SK-MEL-5 (cell line): ENCODE measurements around the gene SLC7A9. TPM values are rescaled to one million over a fixed set of nuclear protein-coding genes. Genes with fewer than 3 reads are reported as not detected.
"Not testable (repeated sequence)": the region's sequence is repeated elsewhere in the genome, so short reads cannot be mapped to it uniquely, and the experiment has no call there.

Experiments
- DNase-seq: peaks from one replicate; pipeline ENCODE4 v3.0.0-alpha.2; 2016; ENCODE audit warnings: low read depth, low spot score
- in situ Hi-C: cut with HindIII; loops from 2 replicates; pipeline ENCODE4 v1.10.0; 2016; ENCODE audit warnings: low sequenced_read_pairs, high pct_unique_total_duplicates, low pct_unique_long_range_greater_than_20kb
- total RNA-seq: library from RNA; depleted of rRNA; stranded (reverse); fragments of >200 nt; shearing (Covaris generic); gene quantifications from 2 replicates; pipeline ENCODE4 v1.2.3, GENCODE V29; 2014

The SLC7A9 gene
- total RNA-seq, 1 experiment from 2014 or later = 0.18 TPM

DNA sequence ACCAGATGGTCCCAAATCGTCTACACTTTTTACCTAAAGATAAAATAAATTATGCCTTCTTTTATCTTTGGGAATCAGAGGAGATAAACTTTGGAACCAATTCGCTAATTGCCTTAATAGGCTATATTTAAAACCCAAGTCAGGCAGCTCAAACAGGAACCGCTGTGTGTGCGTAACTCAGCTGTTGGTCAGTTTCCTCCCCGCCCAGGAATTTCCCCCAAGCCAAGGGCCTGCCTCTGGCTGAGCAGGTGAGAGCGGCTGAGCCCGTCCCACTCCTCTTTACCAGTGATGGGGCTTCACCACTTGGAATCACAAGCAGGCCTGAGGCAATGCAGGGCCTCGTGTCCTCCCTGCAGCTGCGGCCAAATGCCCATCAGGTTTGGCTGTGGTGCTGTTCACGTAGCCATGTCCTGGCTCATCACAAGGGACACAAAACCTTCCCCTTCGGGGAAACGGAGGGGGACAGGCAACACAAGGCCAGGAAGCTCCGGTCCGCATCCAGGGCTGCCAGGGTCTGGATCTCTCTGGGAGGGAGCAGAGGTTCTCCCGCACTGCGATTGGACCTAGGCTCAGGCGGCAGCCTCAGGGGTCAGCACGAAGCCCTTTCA lies 503 bp upstream of the SLC7A9 start:
- in situ Hi-C loops = no loop called here
- DNase-seq = no peak

DNA sequence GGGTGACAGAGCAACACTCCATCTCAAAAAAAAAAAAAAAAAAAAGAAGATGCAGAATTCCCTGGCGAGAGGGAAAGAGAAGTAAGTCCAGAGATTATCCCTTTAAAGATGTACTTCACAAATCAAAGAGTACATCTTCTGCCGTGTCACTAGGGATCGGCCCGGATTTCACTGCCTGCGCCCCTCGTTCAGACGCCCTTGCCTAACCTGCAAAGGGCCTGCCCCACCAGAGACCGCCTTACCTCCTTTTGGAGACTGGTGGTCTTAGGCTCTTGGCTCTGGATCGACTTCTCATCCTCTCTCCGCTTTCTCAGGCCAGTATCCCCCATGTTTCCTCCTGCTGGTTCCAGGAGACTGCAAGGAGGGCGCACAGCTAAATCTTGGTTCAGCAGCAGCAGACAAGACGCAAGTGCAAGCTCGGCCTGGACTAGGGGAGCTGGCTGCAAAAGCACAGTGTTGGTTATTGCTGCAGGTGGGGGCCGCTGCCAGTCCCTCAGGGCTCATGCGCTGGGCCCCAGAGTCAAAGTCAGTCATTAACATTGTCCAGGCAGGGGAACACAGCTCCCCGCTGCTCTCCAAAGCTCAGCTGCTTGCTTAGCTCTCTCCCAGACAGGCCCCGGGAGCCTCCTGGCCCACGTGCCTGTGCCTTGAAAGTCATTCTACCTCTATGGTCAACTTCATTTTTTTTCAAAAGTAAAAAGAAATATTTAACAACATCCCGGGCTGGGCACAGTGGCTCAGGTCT lies 1.2 kb downstream of the SLC7A9 start:
- no peak for DNase-seq
- in situ Hi-C loops = no loop called here

DNA sequence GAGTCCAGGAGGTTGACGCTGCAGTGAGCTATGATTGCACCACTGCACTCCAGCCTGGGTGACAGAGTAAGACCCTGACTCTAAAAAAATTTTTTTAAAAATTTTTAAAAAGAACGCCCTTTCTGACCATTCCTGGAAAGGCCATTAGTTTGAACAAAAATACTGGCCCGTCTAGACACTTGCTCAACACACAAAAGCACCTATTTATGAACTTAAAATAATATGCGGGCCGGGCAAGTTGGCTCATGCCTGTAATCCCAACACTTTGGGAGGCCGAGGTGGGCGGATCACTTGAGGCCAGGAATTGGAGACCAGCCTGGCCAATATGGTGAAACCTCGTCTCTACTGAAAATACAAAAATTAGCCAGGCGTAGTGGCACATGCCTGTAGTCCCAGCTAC lies 2.1 kb downstream of the SLC7A9 start:
- in situ Hi-C loops, DNase-seq: not testable (repeated sequence)

DNA sequence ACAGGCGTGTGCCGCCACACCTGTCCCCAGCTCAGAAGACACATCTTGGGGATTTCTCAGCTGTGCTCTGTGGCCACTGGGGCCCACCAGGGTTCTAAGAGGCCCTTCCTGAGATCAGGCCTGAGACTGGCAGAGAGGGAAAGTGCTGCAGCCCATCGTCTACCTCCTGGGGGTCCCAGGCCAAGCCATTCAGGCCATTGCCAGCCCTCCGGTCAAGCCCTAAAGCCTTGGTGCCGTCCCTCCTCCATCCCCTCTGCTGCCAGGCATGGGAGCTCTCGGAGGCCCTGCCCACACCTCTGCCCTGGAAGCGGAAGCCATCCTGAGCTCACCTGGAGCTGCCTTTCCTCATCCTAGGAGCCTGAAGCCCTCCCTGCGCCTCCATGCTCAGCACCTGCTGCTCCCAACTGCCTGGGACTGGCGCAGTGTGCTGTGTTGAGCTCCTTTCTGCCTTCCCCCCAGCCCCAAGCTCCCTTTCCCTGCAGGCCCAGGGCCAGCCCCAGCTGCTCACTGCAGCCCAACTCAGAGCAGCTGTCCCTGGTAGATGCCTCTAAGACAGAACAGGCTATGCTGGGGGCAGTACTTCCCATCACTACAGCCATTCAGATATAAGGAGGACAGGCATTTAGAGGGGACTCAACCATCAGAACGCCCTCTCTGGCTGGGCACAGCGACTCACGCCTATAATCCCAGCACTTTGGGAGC lies 2.9 kb downstream of the SLC7A9 start:
- in situ Hi-C loops = no loop called here
- DNase-seq = no peak

DNA sequence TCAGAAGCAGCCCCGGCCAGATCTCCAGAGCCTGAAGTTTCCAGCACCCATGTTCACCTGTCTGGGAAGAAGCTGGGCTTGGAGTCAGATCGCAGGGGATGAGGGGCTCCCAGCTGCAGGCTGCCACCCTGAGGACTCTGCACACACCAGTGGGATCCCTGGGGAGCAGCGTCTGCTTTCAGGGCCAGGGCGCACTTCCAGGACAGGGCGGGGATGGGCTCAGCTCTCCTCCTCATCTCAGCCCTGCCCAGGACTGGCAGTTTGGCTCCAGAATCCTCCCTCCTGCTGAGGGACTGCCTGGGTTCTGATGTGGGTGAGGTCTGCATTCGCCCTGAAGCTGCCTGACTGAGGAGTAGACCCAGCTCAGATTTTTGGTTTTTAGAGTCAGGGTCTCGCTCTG lies 3.5 kb downstream of the SLC7A9 start:
- no peak for DNase-seq
- in situ Hi-C loops = no loop called here

DNA sequence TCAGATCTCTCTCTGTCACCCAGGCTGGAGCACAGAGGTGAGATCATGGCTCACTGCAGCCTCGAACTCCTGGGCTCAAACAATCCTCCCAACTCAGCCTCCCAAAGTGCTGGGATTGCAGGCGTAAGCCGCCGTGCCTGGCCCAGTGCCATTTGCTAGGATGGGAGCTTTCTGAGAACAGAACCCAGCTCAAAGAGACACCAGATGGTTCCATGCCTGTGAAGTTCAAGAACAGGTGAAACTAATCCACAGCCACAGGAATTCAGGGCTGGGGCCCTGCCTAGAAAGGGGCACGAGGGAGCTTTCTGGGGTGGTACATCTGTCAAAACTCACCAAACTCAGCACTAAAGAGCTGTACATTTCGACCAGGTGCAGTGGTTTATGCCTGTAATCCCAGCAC lies 4.2 kb downstream of the SLC7A9 start:
- DNase-seq = no peak
- in situ Hi-C loops = no loop called here

DNA sequence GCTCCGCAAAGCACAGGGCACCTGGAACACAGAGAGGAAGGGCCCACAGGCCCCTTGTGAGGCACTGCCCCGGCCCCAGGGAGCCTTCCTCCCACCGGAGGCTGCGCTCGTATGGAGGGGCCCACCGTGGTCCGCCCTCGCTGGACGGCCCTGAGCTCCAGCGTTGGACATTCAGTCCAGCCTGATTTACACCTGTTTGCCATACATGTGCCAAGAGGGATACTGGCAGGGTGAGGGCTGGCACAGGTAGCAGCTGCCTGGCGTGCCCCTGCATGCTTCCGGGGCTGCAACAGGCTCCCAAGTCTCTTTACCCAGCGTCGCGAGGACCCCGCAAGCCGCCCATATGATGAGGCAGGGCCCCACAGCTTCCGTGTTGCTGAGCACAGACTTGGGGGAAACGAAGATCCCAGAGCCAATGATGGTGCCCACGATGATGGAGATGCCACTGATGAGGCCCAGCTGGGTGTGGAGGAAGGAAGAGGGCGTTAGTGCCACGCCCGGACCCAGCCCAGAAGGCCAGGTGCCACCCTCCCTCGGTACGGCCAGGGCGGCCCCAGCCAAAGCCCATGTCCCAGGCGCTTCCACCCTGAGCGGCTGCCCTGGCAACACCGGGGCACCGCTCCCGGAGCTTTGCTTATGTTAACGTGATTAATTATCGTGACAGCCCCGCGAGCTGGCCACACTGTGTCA lies 5.1 kb downstream of the SLC7A9 start:
- in situ Hi-C loops = no loop called here
- DNase-seq = no peak

DNA sequence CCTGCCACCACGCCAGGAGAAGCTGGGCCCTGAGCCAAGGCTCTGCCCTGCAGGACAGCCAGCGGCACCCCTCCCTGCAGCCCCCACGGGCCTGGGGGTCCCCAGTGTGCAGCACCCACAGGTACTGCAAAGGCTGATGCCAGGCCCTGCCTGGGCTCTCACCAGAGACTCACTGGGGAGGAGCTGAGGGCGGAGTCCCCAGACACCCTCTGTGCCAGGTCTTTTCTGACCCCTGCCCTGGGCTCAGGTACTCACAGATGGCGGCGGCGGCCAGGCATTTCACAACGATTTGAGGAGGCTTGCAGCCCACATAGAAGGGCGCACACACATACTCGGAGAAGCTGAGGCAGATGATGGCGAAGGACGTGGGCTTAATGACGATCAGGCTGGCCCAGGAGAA lies 5.7 kb downstream of the SLC7A9 start:
- in situ Hi-C loops = no loop called here
- no peak for DNase-seq

DNA sequence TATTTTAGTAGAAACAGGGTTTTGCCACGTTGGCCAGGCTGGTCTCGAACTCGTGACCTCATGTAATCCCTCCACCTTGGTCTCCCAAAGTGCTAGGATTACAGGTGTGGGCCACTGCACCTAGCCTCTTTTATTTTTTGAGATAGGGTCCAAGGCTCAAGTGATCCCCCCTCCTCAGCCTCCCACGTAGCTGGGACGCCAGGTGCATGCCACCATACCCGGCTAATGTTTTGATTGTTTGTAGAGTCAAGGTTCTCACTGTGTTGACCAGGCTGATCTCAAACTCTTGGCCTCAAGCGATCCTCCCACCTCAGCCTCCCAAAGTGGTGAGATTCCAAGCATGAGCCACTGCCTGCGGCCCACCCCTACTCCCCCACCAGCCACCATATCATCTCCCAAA lies 6.3 kb downstream of the SLC7A9 start:
- DNase-seq = no peak
- in situ Hi-C loops = no loop called here

DNA sequence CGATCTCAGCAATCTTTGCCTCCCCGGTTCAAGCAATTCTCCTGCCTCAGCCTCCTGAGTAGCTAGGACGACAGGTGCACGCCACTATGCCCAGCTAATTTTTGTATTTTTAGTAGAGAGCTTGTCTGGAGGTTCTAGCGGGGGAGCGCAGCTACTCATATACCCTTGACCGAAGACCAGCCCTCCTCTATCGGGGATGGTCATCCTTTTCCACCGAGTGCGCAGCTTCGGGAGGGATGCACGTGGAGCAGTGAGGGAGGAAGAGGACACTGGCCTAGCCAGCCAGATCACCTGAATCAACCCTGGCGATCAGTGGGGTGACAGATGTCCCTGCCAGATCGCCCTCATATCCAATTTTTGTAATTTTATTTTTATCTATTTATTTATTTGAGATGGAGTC lies 6.8 kb downstream of the SLC7A9 start:
- in situ Hi-C loops = no loop called here
- no peak for DNase-seq

DNA sequence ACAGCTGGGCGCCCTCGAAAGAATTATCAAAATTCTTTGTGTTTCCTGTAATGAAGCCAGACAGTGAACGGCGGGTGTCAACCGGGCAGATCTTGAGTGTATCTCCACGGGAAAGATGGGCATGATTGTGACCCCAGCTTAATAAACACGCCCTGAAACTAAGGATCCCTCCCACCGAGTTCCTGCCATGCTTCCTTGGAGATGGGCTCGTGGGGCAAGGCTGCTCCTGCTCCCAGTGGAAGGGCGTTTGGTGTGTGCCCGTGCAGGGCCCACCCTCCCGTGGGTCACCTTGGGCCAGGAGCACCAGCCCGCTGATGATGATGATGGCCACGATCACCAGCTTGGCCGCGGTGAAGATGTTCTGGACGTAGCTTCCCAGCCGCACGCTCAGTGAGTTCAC lies 7.4 kb downstream of the SLC7A9 start:
- in situ Hi-C loops = no loop called here
- DNase-seq = no peak

DNA sequence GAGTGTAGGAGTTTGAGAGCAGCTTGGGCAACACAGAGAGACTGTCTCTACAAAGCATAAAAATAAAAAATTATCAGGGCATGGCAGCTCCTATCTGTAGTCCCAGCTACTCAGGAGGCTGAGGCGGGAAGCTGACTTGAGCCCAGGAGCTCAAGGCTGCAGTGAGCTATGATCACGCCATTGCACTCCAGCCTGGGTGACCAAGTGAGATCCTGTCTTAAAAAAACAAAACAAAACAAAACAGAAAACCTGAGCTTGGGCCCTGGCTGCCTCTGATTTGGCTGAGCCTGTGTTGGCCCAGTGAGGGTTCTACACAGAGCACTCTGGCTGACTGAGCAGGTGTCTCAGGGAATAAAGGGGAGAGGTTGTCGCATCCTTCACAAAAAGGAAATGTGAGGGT lies 8.0 kb downstream of the SLC7A9 start:
- no peak for DNase-seq

DNA sequence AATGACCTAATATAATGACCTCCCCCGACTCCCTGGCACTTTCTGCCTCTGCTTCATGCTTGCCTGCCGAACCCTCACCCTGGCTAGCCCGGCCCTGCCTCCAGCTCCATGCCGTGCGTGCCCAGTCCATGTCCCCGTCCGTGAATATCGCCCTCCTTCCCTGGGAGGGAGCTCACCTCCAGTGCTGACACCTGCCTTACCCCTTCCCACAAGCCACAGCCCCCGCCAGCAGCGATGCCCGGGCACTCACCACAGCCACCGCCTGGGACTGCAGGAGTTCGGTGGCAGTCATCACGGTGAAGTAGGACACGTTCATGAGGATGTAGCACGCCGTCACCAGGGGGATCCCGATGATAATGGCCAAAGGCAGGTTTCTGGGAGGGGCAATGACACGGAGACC lies 10.0 kb downstream of the SLC7A9 start:
- no peak for DNase-seq
- in situ Hi-C loops = no loop called here

More for the DNA sequence above, 8.0 kb downstream of the SLC7A9 start:
- in situ Hi-C loops = no loop called here

DNA sequence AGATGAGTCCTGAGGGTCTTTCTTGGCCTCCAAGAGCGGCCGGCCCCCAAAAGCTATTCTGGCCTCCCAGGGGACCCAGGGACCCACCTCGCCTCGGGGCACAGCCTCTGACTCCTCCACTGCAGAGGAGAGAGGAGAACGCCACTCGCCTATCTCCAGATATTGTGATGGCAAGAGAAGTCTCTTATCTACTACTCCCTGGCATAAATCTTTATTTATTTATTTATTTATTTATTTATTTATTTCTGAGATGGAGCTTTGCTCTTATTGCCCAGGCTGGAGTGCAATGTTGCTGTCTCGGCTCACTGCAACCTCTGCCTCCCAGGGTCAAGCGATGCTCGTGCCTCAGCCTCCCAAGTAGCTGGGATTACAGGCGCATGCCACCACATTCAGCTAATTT lies 11.0 kb downstream of the SLC7A9 start:
- no peak for DNase-seq
- in situ Hi-C loops = no loop called here

DNA sequence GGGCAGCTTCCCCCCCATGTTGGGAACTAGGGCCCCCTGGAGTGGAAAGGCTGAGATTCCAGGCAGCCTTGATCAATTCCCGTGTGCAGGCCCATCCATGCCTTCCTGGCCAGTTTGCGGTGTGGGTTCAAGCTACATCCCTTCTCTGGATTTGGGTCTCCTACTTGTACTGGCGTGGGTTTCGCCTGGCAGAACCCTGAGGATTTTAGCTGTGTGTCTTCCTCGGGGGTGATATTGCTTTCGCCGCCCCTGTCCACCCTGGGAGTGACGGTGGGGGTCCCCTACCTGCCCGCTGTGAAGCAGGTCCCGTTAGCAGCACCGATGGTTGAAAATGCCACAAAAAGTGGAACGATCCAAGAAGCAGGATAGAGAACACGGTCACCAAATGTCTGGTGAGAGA lies 11.4 kb downstream of the SLC7A9 start:
- DNase-seq = no peak
- in situ Hi-C loops = no loop called here

DNA sequence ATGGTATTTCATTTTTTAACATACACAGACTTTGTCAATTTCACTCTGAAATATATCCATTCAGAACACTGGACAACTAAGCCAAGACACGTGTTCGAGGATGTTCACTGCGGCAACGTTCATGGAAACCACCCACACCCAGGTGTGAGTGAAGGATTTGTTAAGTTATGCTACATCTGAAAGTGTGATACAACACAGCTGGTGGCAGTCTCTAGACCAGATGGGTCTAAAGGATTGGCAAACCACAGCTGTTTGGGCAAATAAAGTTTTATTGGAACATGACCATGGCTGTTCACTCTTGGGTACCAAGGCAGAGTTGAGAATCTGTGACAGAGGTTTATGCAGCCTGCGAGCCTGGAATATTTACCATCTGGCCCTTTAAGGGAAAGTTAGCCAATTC lies 12.0 kb downstream of the SLC7A9 start:
- in situ Hi-C loops = no loop called here
- DNase-seq = no peak

DNA sequence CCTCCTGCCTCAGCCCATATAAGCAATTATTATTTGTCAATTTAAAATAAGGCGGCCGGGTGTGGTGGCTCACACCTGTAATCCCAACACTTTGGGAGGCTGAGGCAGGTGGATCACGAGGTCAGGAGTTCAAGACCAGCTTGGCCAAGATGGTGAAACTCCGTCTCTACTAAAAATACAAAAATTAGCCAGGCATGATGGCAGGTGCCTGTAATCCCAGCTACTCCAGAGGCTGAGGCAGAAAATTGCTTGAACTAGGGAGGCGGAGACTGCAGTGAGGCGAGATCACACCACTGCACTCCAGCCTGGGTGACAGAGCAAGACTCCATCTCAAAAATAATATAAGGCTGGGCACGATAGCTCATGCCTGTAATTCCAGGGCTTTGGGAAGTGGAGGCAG lies 12.7 kb downstream of the SLC7A9 start:
- DNase-seq, in situ Hi-C loops: not testable (repeated sequence)

DNA sequence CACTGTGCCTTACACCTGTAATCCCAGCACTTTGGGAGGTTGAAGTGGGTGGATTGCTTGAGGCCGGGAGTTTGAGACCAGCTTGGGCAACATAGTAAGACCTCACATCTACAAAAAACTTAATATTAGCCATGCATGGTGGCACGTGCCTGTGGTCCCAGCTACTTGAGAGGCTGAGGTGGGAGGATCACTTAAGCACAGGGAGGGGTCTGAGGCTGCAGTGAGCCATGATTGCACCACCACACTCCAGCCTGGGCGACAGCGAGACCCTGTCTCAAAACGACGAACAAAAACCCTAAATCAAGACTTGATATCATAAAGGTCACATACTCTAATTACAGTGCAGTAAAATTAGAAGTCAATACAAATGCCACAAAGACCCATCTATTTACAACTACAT lies 17.4 kb downstream of the SLC7A9 start:
- no peak for DNase-seq
- in situ Hi-C loops = no loop called here
